AG09309 (cell line): ENCODE data around the gene HTR2A.

Source experiments
- DNase-seq: peaks from one replicate; pipeline ENCODE4 v3.0.0-alpha.2; 2010; ENCODE audit warnings: low read depth
- H3K4me3 ChIP-seq: 2 replicates; pipeline ENCODE4 v1.5.1; 2011; ENCODE audit warnings: mild to moderate bottlenecking, low read depth, low read length, moderate library complexity; ENCODE audit not compliant: control insufficient read depth
- TF ChIP-seq, protein P1 (sequence below): IDR thresholded peaks from 2 replicates; pipeline ENCODE4 v1.5.1; 2011; ENCODE audit warnings: mild to moderate bottlenecking, low read depth, low read length, inconsistent platforms; ENCODE audit not compliant: insufficient read depth, control insufficient read depth; ENCODE audit errors: missing control alignments

HTR2A gene

DNA sequence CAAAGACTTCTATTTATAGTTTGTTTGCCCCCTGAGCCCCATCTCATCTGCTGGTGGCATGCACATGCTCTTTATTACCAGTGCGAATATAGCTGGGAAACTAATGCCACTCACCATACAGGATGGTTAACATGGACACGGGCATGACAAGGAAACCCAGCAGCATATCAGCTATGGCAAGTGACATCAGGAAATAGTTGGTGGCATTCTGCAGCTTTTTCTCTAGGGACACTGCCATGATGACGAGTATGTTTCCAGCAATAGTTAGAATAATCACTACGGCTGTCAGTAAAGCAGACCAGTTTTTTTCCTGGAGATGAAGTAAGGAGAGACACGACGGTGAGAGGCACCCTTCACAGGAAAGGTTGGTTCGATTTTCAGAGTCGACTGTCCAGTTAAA is 1.5 kb downstream of the HTR2A start:
- H3K4me3 ChIP-seq, result no peak overlapping the region
- TF ChIP-seq, protein P1, sequence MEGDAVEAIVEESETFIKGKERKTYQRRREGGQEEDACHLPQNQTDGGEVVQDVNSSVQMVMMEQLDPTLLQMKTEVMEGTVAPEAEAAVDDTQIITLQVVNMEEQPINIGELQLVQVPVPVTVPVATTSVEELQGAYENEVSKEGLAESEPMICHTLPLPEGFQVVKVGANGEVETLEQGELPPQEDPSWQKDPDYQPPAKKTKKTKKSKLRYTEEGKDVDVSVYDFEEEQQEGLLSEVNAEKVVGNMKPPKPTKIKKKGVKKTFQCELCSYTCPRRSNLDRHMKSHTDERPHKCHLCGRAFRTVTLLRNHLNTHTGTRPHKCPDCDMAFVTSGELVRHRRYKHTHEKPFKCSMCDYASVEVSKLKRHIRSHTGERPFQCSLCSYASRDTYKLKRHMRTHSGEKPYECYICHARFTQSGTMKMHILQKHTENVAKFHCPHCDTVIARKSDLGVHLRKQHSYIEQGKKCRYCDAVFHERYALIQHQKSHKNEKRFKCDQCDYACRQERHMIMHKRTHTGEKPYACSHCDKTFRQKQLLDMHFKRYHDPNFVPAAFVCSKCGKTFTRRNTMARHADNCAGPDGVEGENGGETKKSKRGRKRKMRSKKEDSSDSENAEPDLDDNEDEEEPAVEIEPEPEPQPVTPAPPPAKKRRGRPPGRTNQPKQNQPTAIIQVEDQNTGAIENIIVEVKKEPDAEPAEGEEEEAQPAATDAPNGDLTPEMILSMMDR, result no peak
- DNase-seq, result no peak

DNA sequence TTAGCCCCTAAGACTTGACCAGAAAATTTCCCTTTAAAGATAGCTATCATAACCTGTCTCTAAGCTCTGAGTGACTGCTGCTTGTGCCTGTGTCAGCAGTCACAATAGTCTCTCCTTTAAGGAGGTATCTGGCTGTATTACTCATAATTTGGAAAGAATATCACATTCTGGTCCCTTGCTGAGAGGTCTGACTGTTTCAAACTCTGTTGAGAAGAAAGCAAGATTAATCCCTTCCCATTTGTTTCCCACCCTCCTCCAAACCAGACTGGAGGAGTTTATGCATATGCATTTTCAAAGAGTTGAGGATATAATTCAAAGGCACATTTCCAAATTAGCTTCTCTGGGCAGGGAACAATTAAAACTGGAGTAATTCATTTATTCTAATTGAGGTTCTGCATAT is 2.3 kb downstream of the HTR2A start:
- TF ChIP-seq, protein P1, result no peak
- H3K4me3 ChIP-seq, result peak overlapping the region; percentile 82
- no peak for DNase-seq

DNA sequence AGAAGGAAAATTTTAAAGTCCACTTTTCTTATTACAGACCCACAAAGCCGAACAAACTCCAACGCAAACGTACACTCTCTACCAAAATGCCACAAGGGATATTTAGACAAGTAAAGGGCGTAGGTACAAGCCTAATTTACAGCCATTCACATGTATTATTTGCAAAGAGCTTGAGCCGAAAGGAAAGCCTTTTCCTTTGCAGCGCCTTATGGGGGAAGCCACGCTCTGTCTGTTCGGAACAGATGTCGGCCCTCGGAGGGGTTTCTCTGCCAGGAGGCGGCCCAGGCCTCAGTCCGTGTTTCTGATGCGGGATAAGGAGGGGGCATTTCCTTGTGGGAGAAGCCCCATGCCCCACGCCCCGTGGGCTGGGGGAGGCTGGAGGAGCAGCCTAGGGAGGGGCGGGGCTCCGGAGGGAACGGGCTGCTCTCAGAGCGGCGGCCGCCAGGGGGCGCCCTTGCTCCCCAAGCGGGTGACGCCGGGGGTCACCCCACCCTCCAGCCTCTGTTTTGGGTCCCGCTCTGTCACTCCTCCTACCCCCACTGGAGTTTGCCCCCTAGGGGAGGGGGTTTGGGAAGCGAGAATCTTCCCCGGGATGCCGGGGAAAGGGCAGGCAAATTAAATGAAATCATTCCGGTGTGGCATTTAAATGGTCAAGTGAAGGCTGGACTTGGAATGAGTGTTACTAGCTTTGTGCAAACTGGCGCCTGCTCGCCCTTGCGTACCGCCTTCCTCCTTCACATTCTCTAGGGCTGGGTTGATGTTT is 2.9 kb downstream of the HTR2A start:
- no peak for DNase-seq
- TF ChIP-seq, protein P1, result peak; percentile 93
- peak overlapping the region; percentile 82 for H3K4me3 ChIP-seq

DNA sequence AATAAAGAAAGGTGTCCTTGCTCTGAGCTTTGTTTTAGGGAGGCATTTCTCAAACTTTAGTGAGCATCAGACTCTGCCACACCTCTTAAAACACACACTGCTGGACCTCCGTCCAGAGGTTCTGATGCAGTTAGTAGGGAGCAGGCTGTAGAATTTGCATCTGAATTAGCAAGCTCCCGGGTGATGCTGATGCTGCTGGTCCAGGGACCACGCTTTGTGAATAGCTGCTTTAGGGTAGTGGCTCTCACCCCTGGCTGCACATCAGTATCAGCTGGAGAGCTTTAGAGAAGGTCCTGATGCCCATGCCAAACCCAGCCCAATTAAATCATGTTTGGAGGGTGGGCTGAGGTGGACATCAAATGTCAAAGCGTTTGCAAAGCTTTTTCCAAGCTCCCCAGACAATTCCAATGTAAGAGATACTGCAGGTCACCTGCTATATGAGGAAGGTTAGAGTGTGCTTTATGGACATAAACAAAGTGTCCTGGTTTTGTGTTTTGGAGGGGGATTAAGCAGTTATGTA is 3.6 kb downstream of the HTR2A start:
- TF ChIP-seq, protein P1, result no peak
- H3K4me3 ChIP-seq, result peak overlapping the region; percentile 82
- no peak for DNase-seq

DNA sequence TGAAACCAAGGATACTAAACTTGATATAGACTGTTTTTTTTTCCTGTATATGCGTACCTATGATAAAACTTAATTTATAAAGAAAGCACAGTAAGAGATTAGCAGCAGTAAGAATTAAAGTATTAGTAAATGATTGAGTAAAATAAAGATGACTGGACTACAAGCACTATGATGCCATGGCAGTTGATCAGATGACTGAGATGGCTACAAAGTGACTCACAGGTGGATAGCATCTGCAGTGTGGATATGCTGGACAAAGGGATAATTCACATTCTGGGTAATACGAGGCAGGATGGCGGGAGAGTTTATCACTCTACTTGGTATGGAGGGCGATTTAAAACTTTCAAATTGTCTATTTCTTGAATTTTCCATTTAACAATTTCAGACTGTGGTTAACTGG is 11.8 kb downstream of the HTR2A start:
- H3K4me3 ChIP-seq, result no peak overlapping the region
- DNase-seq, result no peak
- TF ChIP-seq, protein P1, result no peak

DNA sequence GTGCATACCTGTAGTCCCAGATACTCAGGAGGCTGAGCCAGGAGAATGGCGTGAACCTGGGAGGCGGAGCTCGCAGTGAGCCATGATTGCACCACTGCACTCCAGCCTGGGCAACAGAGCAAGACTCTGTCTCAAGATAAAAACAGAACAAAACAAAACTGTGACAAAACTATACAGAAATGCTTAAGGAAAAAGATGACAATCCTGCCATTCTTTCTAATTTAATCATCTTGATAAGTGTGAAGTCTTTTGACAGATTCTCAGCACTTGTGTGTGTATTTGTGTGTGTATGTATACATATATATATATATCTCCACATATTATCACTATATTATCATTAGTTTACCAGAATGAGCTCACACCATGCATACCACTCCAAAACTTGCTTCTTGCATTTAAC is 12.3 kb downstream of the HTR2A start:
- H3K4me3 ChIP-seq, result no peak overlapping the region
- no peak for DNase-seq

More for the DNA sequence above, 12.3 kb downstream of the HTR2A start:
- TF ChIP-seq, protein P1, result no peak
